H1 (cell line): ENCODE data around the gene CLDND1. TPM values are rescaled to one million over a fixed set of nuclear protein-coding genes. Genes with fewer than 3 reads are reported as not detected.

Experiments used
- CTCF ChIA-PET: fragments of 300-600 bp; sonication (Branson Sonifier 250); formaldehyde crosslinking; loops from one replicate; lab custom pipeline; 2021; ENCODE audit not compliant: partially characterized antibody; lab: Charles Lee
- POLR2A ChIA-PET: fragments of 300-600 bp; sonication (Branson Sonifier 250); formaldehyde crosslinking; loops from one replicate; lab custom pipeline; 2021; ENCODE audit warnings: inconsistent platforms; ENCODE audit not compliant: partially characterized antibody; lab: Charles Lee
- DNase-seq, 2 experiments: peaks; one replicate each; pipeline versions ENCODE4 v3.0.0 to v3.0.0-alpha.2; 2010 to 2022; ENCODE audit warnings: low spot score in 2 of 2, low read depth in 1 of 2, mixed read lengths in 1 of 2
- FAIRE-seq: peaks from 2 replicates; lab custom pipeline; 2011; peaks lifted over from hg19 to GRCh38; lab: Jason Lieb, UNC
- H2AFZ ChIP-seq: 2 replicates; pipeline ENCODE4 v1.8.1; 2012; ENCODE audit warnings: low read length, inconsistent platforms
- H2AK5ac ChIP-seq: 2 replicates; pipeline ENCODE4 v1.6.1; 2013; ENCODE audit warnings: low read depth, low read length
- H2BK120ac ChIP-seq: replicated peaks from 2 replicates; pipeline ENCODE3; 2013; ENCODE audit warnings: low read depth, low read length, inconsistent platforms
- H2BK12ac ChIP-seq: 2 replicates; pipeline ENCODE4 v1.6.1; 2013; ENCODE audit warnings: low read depth, low read length
- H2BK15ac ChIP-seq: 2 replicates; pipeline ENCODE4 v1.6.1; 2013; ENCODE audit warnings: low read length
- H2BK20ac ChIP-seq: 2 replicates; pipeline ENCODE4 v1.6.1; 2013; ENCODE audit warnings: low read length
- H2BK5ac ChIP-seq: 2 replicates; pipeline ENCODE4 v1.6.1; 2013; ENCODE audit warnings: low read depth, low read length
- H3K14ac ChIP-seq: 2 replicates; pipeline ENCODE4 v1.6.1; 2013; ENCODE audit warnings: inconsistent platforms; ENCODE audit not compliant: insufficient read length
- H3K18ac ChIP-seq: 2 replicates; pipeline ENCODE4 v1.6.1; 2013; ENCODE audit warnings: low read length; ENCODE audit errors: extremely low read depth
- H3K23ac ChIP-seq: 2 replicates; pipeline ENCODE4 v1.6.1; 2013; ENCODE audit warnings: inconsistent platforms; ENCODE audit not compliant: insufficient read length
- H3K23me2 ChIP-seq: 2 replicates; pipeline ENCODE4 v1.6.1; 2013; ENCODE audit warnings: low read depth, low read length
- H3K27ac ChIP-seq: 2 replicates; pipeline ENCODE4 v1.6.1; 2011; ENCODE audit warnings: low read depth, low read length, inconsistent platforms
- H3K27me3 ChIP-seq, 4 experiments: replicated peaks in 1 of 4; 1 replicate in 1 of 4; 2 replicates in 3 of 4; pipeline versions ENCODE4 v1.6.1 to v1.8.1; 2011 to 2013; ENCODE audit warnings: low read length in 3 of 4, mild to moderate bottlenecking in 3 of 4, inconsistent platforms in 2 of 4, mixed read lengths in 2 of 4, moderate library complexity in 1 of 4; ENCODE audit not compliant: control insufficient read depth in 3 of 4, insufficient read depth in 3 of 4; ENCODE audit errors: extremely low read depth in 1 of 4
- H3K36me3 ChIP-seq, 4 experiments: 2 replicates each; pipeline versions ENCODE4 v1.6.1 to v1.8.1; 2011 to 2013; ENCODE audit warnings: mild to moderate bottlenecking in 4 of 4, low read length in 3 of 4, moderate library complexity in 2 of 4, control low read depth in 1 of 4, inconsistent platforms in 1 of 4; ENCODE audit not compliant: insufficient read depth in 4 of 4, control insufficient read depth in 2 of 4
- H3K4ac ChIP-seq: replicated peaks from 2 replicates; pipeline ENCODE3; 2013; ENCODE audit warnings: low read length, low read depth, mixed read lengths, inconsistent platforms; ENCODE audit not compliant: insufficient read length
- H3K4me1 ChIP-seq, 4 experiments: replicated peaks in 1 of 4; 1 replicate in 1 of 4; 2 replicates in 3 of 4; pipeline versions ENCODE4 v1.6.1 to v1.8.1; 2011 to 2013; ENCODE audit warnings: low read length in 3 of 4, inconsistent platforms in 2 of 4, mixed read lengths in 1 of 4; ENCODE audit not compliant: insufficient read depth in 4 of 4, control insufficient read depth in 3 of 4
- H3K4me2 ChIP-seq, 2 experiments: 2 replicates each; pipeline versions ENCODE4 v1.6.1 to v1.8.1; 2011 to 2013; ENCODE audit warnings: low read depth in 2 of 2, low read length in 2 of 2, control low read depth in 1 of 2, inconsistent platforms in 1 of 2, mild to moderate bottlenecking in 1 of 2; ENCODE audit not compliant: insufficient read depth in 1 of 2
- H3K4me3 ChIP-seq, 4 experiments: fragments of 200-600, 300-600 bp in 1 of 4; sonication (generic), shearing (Covaris generic), sonication (Bioruptor Twin) in 1 of 4; 2 replicates each; pipeline versions ENCODE4 v1.5.1 to v1.8.1; 2011 to 2016; ENCODE audit warnings: low read length in 4 of 4, low read depth in 3 of 4, control low read depth in 2 of 4, inconsistent platforms in 2 of 4, mild to moderate bottlenecking in 2 of 4, mixed read lengths in 1 of 4, moderate library complexity in 1 of 4; ENCODE audit not compliant: insufficient read depth in 2 of 4; ENCODE audit errors: extremely low read depth in 1 of 4
- H3K56ac ChIP-seq: replicated peaks from 2 replicates; pipeline ENCODE3; 2013; ENCODE audit warnings: low read depth, mild to moderate bottlenecking, mixed read lengths, low read length, inconsistent platforms; ENCODE audit not compliant: insufficient read length
- H3K79me1 ChIP-seq: 2 replicates; pipeline ENCODE4 v1.6.1; 2013; ENCODE audit warnings: low read depth, low read length, control low read depth
- H3K79me2 ChIP-seq, 2 experiments: 2 replicates each; pipeline versions ENCODE4 v1.6.1 to v1.8.1; 2012 to 2013; ENCODE audit warnings: low read length in 2 of 2, mild to moderate bottlenecking in 2 of 2, inconsistent platforms in 1 of 2; ENCODE audit not compliant: insufficient read depth in 2 of 2, control insufficient read depth in 1 of 2
- H3K9ac ChIP-seq, 4 experiments: replicated peaks in 1 of 4; 1 replicate in 1 of 4; 2 replicates in 3 of 4; pipeline versions ENCODE4 v1.6.1 to v1.8.1; 2011 to 2013; ENCODE audit warnings: low read depth in 3 of 4, low read length in 3 of 4, control low read depth in 2 of 4, mild to moderate bottlenecking in 2 of 4, moderate library complexity in 2 of 4, inconsistent platforms in 1 of 4; ENCODE audit errors: extremely low read depth in 1 of 4
- H3K9me3 ChIP-seq, 2 experiments: 2 replicates each; pipeline versions ENCODE4 v1.6.1 to v1.8.1; 2012 to 2013; ENCODE audit warnings: mild to moderate bottlenecking in 2 of 2, moderate library complexity in 2 of 2, control low read depth in 1 of 2, inconsistent platforms in 1 of 2, low read depth in 1 of 2, low read length in 1 of 2, mixed read lengths in 1 of 2; ENCODE audit not compliant: insufficient read depth in 2 of 2
- H4K20me1 ChIP-seq, 2 experiments: replicated peaks in 1 of 2; 2 replicates each; pipeline versions ENCODE3 to v1.8.1; 2011 to 2013; ENCODE audit warnings: inconsistent platforms in 2 of 2, low read length in 2 of 2, mild to moderate bottlenecking in 1 of 2; ENCODE audit not compliant: insufficient read depth in 2 of 2, control insufficient read depth in 1 of 2
- H4K5ac ChIP-seq: 2 replicates; pipeline ENCODE4 v1.6.1; 2013; ENCODE audit warnings: low read length, low read depth, mixed read lengths, inconsistent platforms; ENCODE audit not compliant: insufficient read length
- H4K8ac ChIP-seq: 2 replicates; pipeline ENCODE4 v1.8.0; 2013; ENCODE audit warnings: mild to moderate bottlenecking, moderate library complexity, low read length, inconsistent platforms; ENCODE audit not compliant: insufficient read depth; ENCODE audit errors: extremely low read depth
- H4K91ac ChIP-seq: replicated peaks from 2 replicates; pipeline ENCODE3; 2013; ENCODE audit warnings: low read length, mixed read lengths, inconsistent platforms; ENCODE audit not compliant: insufficient read length
- ASH2L ChIP-seq: fragments of 200-600, 300-600 bp; sonication (generic); IDR thresholded peaks from one replicate; pipeline ENCODE4 v1.7.1; 2017; ENCODE audit warnings: low read length
- BCL11A ChIP-seq, 2 experiments: IDR thresholded peaks; one replicate each; pipeline ENCODE4 v1.6.1; 2011; ENCODE audit warnings: low read depth in 2 of 2, low read length in 2 of 2, mild to moderate bottlenecking in 2 of 2
- CBX8 ChIP-seq: fragments of 300-800, 300-1000 bp; sonication (generic); IDR thresholded peaks from 2 replicates; pipeline ENCODE4 v1.7.1; 2016; ENCODE audit warnings: low read depth, low read length, borderline replicate concordance
- EZH2 ChIP-seq: fragments of 200-600 bp; sonication (generic); IDR thresholded peaks from 2 replicates; pipeline ENCODE4 v1.7.1; 2012; ENCODE audit warnings: low read depth, mild to moderate bottlenecking, moderate library complexity, low read length, inconsistent platforms; ENCODE audit not compliant: severe bottlenecking
- HDAC2 ChIP-seq, 2 experiments: fragments of 300-600 bp in 1 of 2; sonication (generic) in 1 of 2; IDR thresholded peaks; 2 replicates each; pipeline ENCODE4 v1.6.1; 2011 to 2012; ENCODE audit warnings: low read depth in 2 of 2, low read length in 2 of 2, mild to moderate bottlenecking in 2 of 2, moderate library complexity in 2 of 2, borderline replicate concordance in 1 of 2, inconsistent platforms in 1 of 2
- HDAC6 ChIP-seq: IDR thresholded peaks from one replicate; pipeline ENCODE4 v1.7.1; 2012; ENCODE audit warnings: low read depth, mild to moderate bottlenecking, inconsistent platforms, low read length, moderate library complexity
- MAFK ChIP-seq: IDR thresholded peaks from 2 replicates; pipeline ENCODE4 v1.6.1; 2012; ENCODE audit warnings: low read depth, mild to moderate bottlenecking, improper control_type of control experiment, low read length
- PHF8 ChIP-seq: fragments of 200-600 bp; sonication (generic); conservative IDR thresholded peaks from 2 replicates; pipeline ENCODE4 v1.7.1; 2012; ENCODE audit warnings: low read depth, mild to moderate bottlenecking, inconsistent platforms, low read length, moderate library complexity
- RAD21 ChIP-seq, 2 experiments: IDR thresholded peaks in 1 of 2; conservative IDR thresholded peaks in 1 of 2; 2 replicates each; pipeline ENCODE4 v1.6.1; 2011; ENCODE audit warnings: low read depth in 2 of 2, low read length in 2 of 2, improper control_type of control experiment in 1 of 2, inconsistent platforms in 1 of 2, mild to moderate bottlenecking in 1 of 2, moderate library complexity in 1 of 2
- SIN3A ChIP-seq, 2 experiments: IDR thresholded peaks in 1 of 2; conservative IDR thresholded peaks in 1 of 2; 2 replicates each; pipeline ENCODE4 v1.6.1; 2011 to 2012; ENCODE audit warnings: low read length in 2 of 2, improper control_type of control experiment in 1 of 2, low read depth in 1 of 2, mild to moderate bottlenecking in 1 of 2
- SIRT6 ChIP-seq: IDR thresholded peaks from one replicate; pipeline ENCODE4 v1.7.1; 2012; ENCODE audit warnings: low read length, inconsistent platforms
- SUZ12 ChIP-seq: fragments of 200-600 bp; sonication (generic); IDR thresholded peaks from 2 replicates; pipeline ENCODE4 v1.6.1; 2012; ENCODE audit warnings: mild to moderate bottlenecking, inconsistent platforms, low read length, moderate library complexity, mixed read lengths
- WGBS, 2 experiments: shearing (Covaris generic) in 1 of 2; methylation state at CpG; one replicate each; pipeline versions ENCODE4 v1.1.6 to v1.1.7; 2013 to 2015; ENCODE audit warnings: low lambda C conversion rate in 2 of 2, mixed read lengths in 2 of 2, inconsistent platforms in 1 of 2, low coverage in 1 of 2, missing lambda C conversion rate in 1 of 2; ENCODE audit not compliant: insufficient replicate concordance in 2 of 2, insufficient coverage in 1 of 2, insufficient read length in 1 of 2; ENCODE audit errors: extremely low coverage in 1 of 2, missing lambda C conversion rate in 1 of 2; 5-methylcytosine and 5-hydroxymethylcytosine counted together
- polyA plus RNA-seq, 7 experiments: library from polyadenylated mRNA; depleted of rRNA in 3 of 7; stranded (reverse) in 5 of 7; unstranded in 2 of 7; fragments of >200 nt in 5 of 7; fragments of 200-250 nt in 2 of 7; gene quantifications; 1 replicate in 5 of 7; 2 replicates in 1 of 7; 4 replicates in 1 of 7; pipeline versions ENCODE4 v1.2.1 to v1.2.3, GENCODE V29; 2011 to 2013; ENCODE audit warnings: missing spikeins in 2 of 7, mixed read lengths in 2 of 7
- total RNA-seq: library from RNA; stranded (reverse); fragmentation: NEBNext Ultra II Directional; extraction: Animal tissue kit (Norgen Biotek cat#: 25700); gene quantifications from 2 replicates; pipeline ENCODE4 v1.2.1, GENCODE V29; 2021
- TF ChIP-seq, protein P1 (sequence below): IDR thresholded peaks from 2 replicates; pipeline ENCODE4 v1.6.1; 2012; ENCODE audit warnings: inconsistent platforms

CLDND1 gene
- total and polyA plus RNA-seq, 2 of the 8 experiments (the other 6 are each of a cell fraction or from before 2014, with no cell fraction given), result 68.2 to 152 TPM

DNA sequence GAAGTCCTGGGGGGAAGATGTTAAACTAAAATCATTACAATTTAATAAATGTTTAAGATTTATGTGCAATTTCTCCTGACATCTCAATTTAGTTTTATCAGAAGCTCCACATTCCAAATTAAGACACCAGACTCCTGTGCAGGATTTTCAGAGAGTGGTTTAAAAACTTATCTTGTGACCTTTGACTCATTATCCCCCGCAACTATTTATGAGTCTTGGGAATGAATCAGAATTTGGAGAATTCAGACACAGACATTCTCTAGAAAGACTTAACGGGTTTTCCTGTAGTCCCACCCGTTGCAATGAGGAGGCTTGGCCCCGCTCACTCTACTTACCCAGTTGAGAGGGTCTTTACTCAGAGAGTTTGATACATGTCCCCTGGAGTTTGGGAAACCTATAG, 18.2 kb downstream of the CLDND1 start:
- ChIA-PET POLR2A (no interaction called here), CTCF (no interaction called here)
- DNase-seq, result no peak
- H3K27ac ChIP-seq, result no peak overlapping the region
- H2AK5ac ChIP-seq, result no peak overlapping the region
- no peak overlapping the region for H3K9ac ChIP-seq
- no peak overlapping the region for H3K4me2 ChIP-seq
- no peaks in the 10 kb centered on the region for H3K9me3 ChIP-seq
- no peaks in the 10 kb centered on the region for H3K27me3 ChIP-seq
- no peak overlapping the region for H2BK5ac ChIP-seq
- no peak overlapping the region for H2BK20ac ChIP-seq
- H3K23me2 ChIP-seq, result no peaks in the 10 kb centered on the region
- no peaks in the 10 kb centered on the region for H3K79me2 ChIP-seq
- H4K91ac ChIP-seq, result no peak overlapping the region
- H2BK120ac ChIP-seq, result no peak overlapping the region
- H2AFZ ChIP-seq, result no peak overlapping the region
- H3K4me1 ChIP-seq, result no peaks in the 10 kb centered on the region
- no peak overlapping the region for H2BK12ac ChIP-seq
- H3K14ac ChIP-seq, result no peak overlapping the region
- WGBS, 2 experiments, result 96% methylated on average over 4 of the region's 4 CpGs; no CpG with 5 or more reads in 1 of the 2 experiments
- no peaks in the 10 kb centered on the region for H4K20me1 ChIP-seq
- H3K79me1 ChIP-seq, result no peaks in the 10 kb centered on the region
- no peak for FAIRE-seq
- no peak overlapping the region for H4K5ac ChIP-seq
- no peak overlapping the region for H3K4ac ChIP-seq
- no peak overlapping the region for H2BK15ac ChIP-seq
- H3K23ac ChIP-seq, result no peak overlapping the region
- H3K4me3 ChIP-seq, result no peak overlapping the region
- H3K18ac ChIP-seq, result no peak overlapping the region
- no peak overlapping the region for H3K56ac ChIP-seq
- no peaks in the 10 kb centered on the region for H3K36me3 ChIP-seq
- H4K8ac ChIP-seq, result no peak overlapping the region
- TF ChIP-seq PHF8, result no peak
- no peak for TF ChIP-seq HDAC2 (IDR thresholded peaks at IDR 0.05; ENCODE audit: borderline replicate concordance in 1 of 2, low read depth in 2 of 2, low read length in 2 of 2)
- no peak for TF ChIP-seq SUZ12
- TF ChIP-seq BCL11A (IDR thresholded peaks at IDR 0.05; ENCODE audit: low read depth in 2 of 2, low read length in 2 of 2), result no peak
- no peak for TF ChIP-seq SIRT6
- no peak for TF ChIP-seq CBX8
- TF ChIP-seq HDAC6, result no peak
- no peak for TF ChIP-seq MAFK
- TF ChIP-seq SIN3A (conservative IDR thresholded peaks at IDR 0.05 in 1 of 2, IDR thresholded peaks at IDR 0.05 in 1 of 2; ENCODE audit: low read depth in 1 of 2, low read length in 2 of 2), result no peak
- no peak for TF ChIP-seq ASH2L
- no peak for TF ChIP-seq EZH2
- TF ChIP-seq, protein P1, sequence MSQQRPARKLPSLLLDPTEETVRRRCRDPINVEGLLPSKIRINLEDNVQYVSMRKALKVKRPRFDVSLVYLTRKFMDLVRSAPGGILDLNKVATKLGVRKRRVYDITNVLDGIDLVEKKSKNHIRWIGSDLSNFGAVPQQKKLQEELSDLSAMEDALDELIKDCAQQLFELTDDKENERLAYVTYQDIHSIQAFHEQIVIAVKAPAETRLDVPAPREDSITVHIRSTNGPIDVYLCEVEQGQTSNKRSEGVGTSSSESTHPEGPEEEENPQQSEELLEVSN, result no peak
- TF ChIP-seq RAD21 (IDR thresholded peaks at IDR 0.05 in 1 of 2, conservative IDR thresholded peaks at IDR 0.05 in 1 of 2; ENCODE audit: low read depth in 2 of 2, low read length in 2 of 2), result no peak
